Measurements from ENCODE around the gene PRTN3.

- TF ChIP-seq ZFX (IDR thresholded peaks at IDR 0.05) (no peak), CTCF (conservative IDR thresholded peaks at IDR 0.05) (no peak)
Measured at GRCh38 chr19:873084-873483, 32.3 kb downstream of the PRTN3 start.

Data from C4-2B (cell line).